ENCODE results near the gene PMEPA1. TPM values are rescaled to one million over a fixed set of nuclear protein-coding genes. Genes with fewer than 3 reads are reported as not detected.
A peak's percentile ranks its signal among the peaks of the same experiment; 100 is the strongest.

Gene PMEPA1
- total RNA-seq, 6 donors from 2014 or later = 2.1 to 60.9 (median 17.6) TPM

GRCh38 chr20:57657535-57658446 lies 52.0 kb downstream of the PMEPA1 start:
- Histone ChIP-seq H3K27me3 (no peaks in the 10 kb centered on the region), H3K9me3 (no peaks in the 10 kb centered on the region), H3K36me3 (peaks cover 0 to 27% (median 15%) of the 10 kb centered on the region in 4 donors), H3K27ac (no peak overlapping the region), H3K4me3 (no peak overlapping the region), H3K4me1 (peaks cover 0 to 15% (median 5%) of the 10 kb centered on the region in 4 donors)
- TF ChIP-seq CTCF (IDR thresholded peaks at IDR 0.05) = no peak
- TF ChIP-seq EP300 (IDR thresholded peaks at IDR 0.05) = no peak
- no peak for TF ChIP-seq POLR2A (IDR thresholded peaks at IDR 0.05)
- TF ChIP-seq POLR2AphosphoS5 (IDR thresholded peaks at IDR 0.05) = no peak
- WGBS, 2 donors = 69 to 97% methylated on average over 13 to 34 of the region's 36 CpGs
- ATAC-seq (ENCODE audit: low FRiP score in 2 of 2) (peak; percentile 4 to 61), DNase-seq (peak; percentile 57 to 87)

- TF ChIP-seq POLR2A (IDR thresholded peaks at IDR 0.05) (no peak), POLR2AphosphoS5 (IDR thresholded peaks at IDR 0.05) (no peak), CTCF (IDR thresholded peaks at IDR 0.05) (no peak), EP300 (IDR thresholded peaks at IDR 0.05) (no peak)
- H3K4me1 ChIP-seq = peaks cover 0 to 15% (median 5%) of the 10 kb centered on the region in 4 donors
- H3K27ac ChIP-seq = no peak overlapping the region
- ATAC-seq (ENCODE audit: low FRiP score in 2 of 2) (no peak), DNase-seq (peak; percentile 14 to 48)
- H3K4me3 ChIP-seq = no peak overlapping the region
- H3K9me3 ChIP-seq = no peaks in the 10 kb centered on the region
- 87 to 95% methylated on average over 4 to 20 of the region's 20 CpGs for WGBS, 2 donors
- no peaks in the 10 kb centered on the region for H3K27me3 ChIP-seq
- peaks cover 0 to 35% (median 23%) of the 10 kb centered on the region in 4 donors for H3K36me3 ChIP-seq
These were observed 52.8 kb downstream of the PMEPA1 start for GRCh38 chr20:57656821-57657534.

- Histone ChIP-seq H3K4me3 (no peak overlapping the region), H3K27ac (no peak overlapping the region), H3K27me3 (no peaks in the 10 kb centered on the region), H3K9me3 (no peaks in the 10 kb centered on the region), H3K4me1 (peaks cover 0 to 15% (median 5%) of the 10 kb centered on the region in 4 donors), H3K36me3 (peaks cover 0 to 41% (median 27%) of the 10 kb centered on the region in 4 donors)
- DNase-seq (peak; percentile 18 to 48), ATAC-seq (ENCODE audit: low FRiP score in 2 of 2) (no peak)
- no peak for TF ChIP-seq CTCF (IDR thresholded peaks at IDR 0.05)
- no peak for TF ChIP-seq POLR2AphosphoS5 (IDR thresholded peaks at IDR 0.05)
- TF ChIP-seq POLR2A (IDR thresholded peaks at IDR 0.05) = no peak
- no peak for TF ChIP-seq EP300 (IDR thresholded peaks at IDR 0.05)
- 88 to 95% methylated on average over 15 of the region's 15 CpGs for WGBS, 2 donors
These were observed 53.5 kb downstream of the PMEPA1 start for GRCh38 chr20:57656252-57656820.

GRCh38 chr20:57655809-57656155 lies 54.0 kb downstream of the PMEPA1 start:
- Histone ChIP-seq H3K27me3 (no peaks in the 10 kb centered on the region), H3K36me3 (peaks cover 0 to 47% (median 30%) of the 10 kb centered on the region in 4 donors), H3K4me3 (no peak overlapping the region), H3K9me3 (no peaks in the 10 kb centered on the region), H3K4me1 (peaks cover 0 to 15% (median 5%) of the 10 kb centered on the region in 4 donors), H3K27ac (no peak overlapping the region)
- DNase-seq (peak in 1 of 2 donors; percentile 14), ATAC-seq (ENCODE audit: low FRiP score in 2 of 2) (no peak)
- WGBS, 2 donors = 86 to 92% methylated on average over 10 to 11 of the region's 11 CpGs
- no peak for TF ChIP-seq POLR2A (IDR thresholded peaks at IDR 0.05)
- no peak for TF ChIP-seq POLR2AphosphoS5 (IDR thresholded peaks at IDR 0.05)
